Naive thymus-derived CD4-positive, alpha-beta T cell (primary cell): ENCODE results near the gene BTBD19. TPM values are rescaled to one million over a fixed set of nuclear protein-coding genes. Genes with fewer than 3 reads are reported as not detected.
A peak's percentile ranks its signal among the peaks of the same experiment; 100 is the strongest.

Source experiments
- ATAC-seq: fragments of 150-1000 bp; cut with Tn5 transposase; 2 replicates; pipeline ENCODE4 v1.10.0; 2021; ENCODE audit warnings: mild to moderate bottlenecking, moderate library complexity
- CTCF ChIA-PET: fragments of 350-600 bp; sonication (Branson Sonifier 250); formaldehyde crosslinking; loops from one replicate; lab custom pipeline; 2021; ENCODE audit warnings: antibody characterized with exemption; lab: Charles Lee
- POLR2A ChIA-PET: fragments of 350-600 bp; sonication (Branson Sonifier 250); formaldehyde crosslinking; loops from one replicate; lab custom pipeline; 2021; ENCODE audit warnings: antibody characterized with exemption, inconsistent platforms; lab: Charles Lee
- DNase-seq, 9 donors: peaks; one replicate each; pipeline versions ENCODE4 v3.0.0 to v3.0.0-alpha.2; 2020 to 2022; ENCODE audit warnings: mixed read lengths in 1 of 9
- H3K27ac ChIP-seq: one replicate; pipeline ENCODE4 v1.7.0; 2013; ENCODE audit warnings: mild to moderate bottlenecking, low read depth, low read length, moderate library complexity
- H3K27me3 ChIP-seq, 2 donors: one replicate each; pipeline ENCODE4 v1.7.0; 2013; ENCODE audit warnings: low read length in 2 of 2, mild to moderate bottlenecking in 2 of 2, moderate library complexity in 2 of 2; ENCODE audit not compliant: control insufficient read depth in 2 of 2, insufficient read depth in 2 of 2
- H3K36me3 ChIP-seq, 3 experiments: 1 replicate in 2 of 3; 2 replicates in 1 of 3; pipeline ENCODE4 v1.7.0; 2013; ENCODE audit warnings: low read length in 3 of 3, mild to moderate bottlenecking in 3 of 3, moderate library complexity in 1 of 3; ENCODE audit not compliant: insufficient read depth in 3 of 3, control insufficient read depth in 2 of 3
- H3K4me1 ChIP-seq, 2 donors: one replicate each; pipeline ENCODE4 v1.7.0; 2013; ENCODE audit warnings: low read length in 2 of 2, mild to moderate bottlenecking in 2 of 2, moderate library complexity in 1 of 2; ENCODE audit not compliant: control insufficient read depth in 2 of 2, insufficient read depth in 2 of 2
- H3K4me3 ChIP-seq: 2 replicates; pipeline ENCODE4 v1.7.0; 2013; ENCODE audit warnings: mild to moderate bottlenecking, low read length
- H3K9me3 ChIP-seq, 3 experiments: 1 replicate in 2 of 3; 2 replicates in 1 of 3; pipeline ENCODE4 v1.7.0; 2013; ENCODE audit warnings: low read length in 3 of 3; ENCODE audit not compliant: control insufficient read depth in 2 of 3
- H3K27ac Mint-ChIP-seq, 9 donors: one replicate each; pipeline ENCODE4 v1.8.0; 2020 to 2022; ENCODE audit warnings: mixed read lengths in 9 of 9, mild to moderate bottlenecking in 8 of 9, moderate library complexity in 5 of 9, inconsistent platforms in 2 of 9
- H3K27me3 Mint-ChIP-seq, 5 donors: one replicate each; pipeline ENCODE4 v1.8.0; 2021 to 2022; ENCODE audit warnings: mixed read lengths in 5 of 5, mild to moderate bottlenecking in 1 of 5
- H3K36me3 Mint-ChIP-seq, 5 donors: one replicate each; pipeline ENCODE4 v1.8.0; 2020 to 2022; ENCODE audit warnings: mixed read lengths in 5 of 5, mild to moderate bottlenecking in 3 of 5, inconsistent platforms in 1 of 5
- H3K4me1 Mint-ChIP-seq, 7 donors: one replicate each; pipeline ENCODE4 v1.8.0; 2020 to 2022; ENCODE audit warnings: mixed read lengths in 7 of 7, mild to moderate bottlenecking in 3 of 7, inconsistent platforms in 1 of 7
- H3K4me3 Mint-ChIP-seq, 10 donors: one replicate each; pipeline ENCODE4 v1.8.0; 2020 to 2022; ENCODE audit warnings: mild to moderate bottlenecking in 10 of 10, mixed read lengths in 10 of 10, moderate library complexity in 6 of 10, inconsistent platforms in 2 of 10
- H3K9me3 Mint-ChIP-seq, 11 donors: one replicate each; pipeline ENCODE4 v1.8.0; 2020 to 2022; ENCODE audit warnings: mixed read lengths in 11 of 11, mild to moderate bottlenecking in 4 of 11, inconsistent platforms in 1 of 11, moderate library complexity in 1 of 11
- intact Hi-C, 2 donors: fragments of 100-400 bp; cut with micrococcal nuclease; formaldehyde crosslinking; loops; one replicate each; pipeline ENCODE4 v1.15.1; 2023
- polyA plus RNA-seq, 2 donors: library from polyadenylated mRNA; unstranded; fragments of 300-500 nt; fragmentation: Illumina TruSeq; gene quantifications; one replicate each; pipeline ENCODE4 v1.2.3, GENCODE V29; 2021
- total RNA-seq, 6 experiments: library from RNA in 5 of 6; stranded (reverse) in 5 of 6; gene quantifications; 1 replicate in 5 of 6; 2 replicates in 1 of 6; pipeline ENCODE4 v1.2.3 and lab custom pipeline; 2021 to 2026

The BTBD19 gene
- total and polyA plus RNA-seq, 7 experiments from 2014 or later: 0.07 to 47.2 (median 12.5) TPM

DNA sequence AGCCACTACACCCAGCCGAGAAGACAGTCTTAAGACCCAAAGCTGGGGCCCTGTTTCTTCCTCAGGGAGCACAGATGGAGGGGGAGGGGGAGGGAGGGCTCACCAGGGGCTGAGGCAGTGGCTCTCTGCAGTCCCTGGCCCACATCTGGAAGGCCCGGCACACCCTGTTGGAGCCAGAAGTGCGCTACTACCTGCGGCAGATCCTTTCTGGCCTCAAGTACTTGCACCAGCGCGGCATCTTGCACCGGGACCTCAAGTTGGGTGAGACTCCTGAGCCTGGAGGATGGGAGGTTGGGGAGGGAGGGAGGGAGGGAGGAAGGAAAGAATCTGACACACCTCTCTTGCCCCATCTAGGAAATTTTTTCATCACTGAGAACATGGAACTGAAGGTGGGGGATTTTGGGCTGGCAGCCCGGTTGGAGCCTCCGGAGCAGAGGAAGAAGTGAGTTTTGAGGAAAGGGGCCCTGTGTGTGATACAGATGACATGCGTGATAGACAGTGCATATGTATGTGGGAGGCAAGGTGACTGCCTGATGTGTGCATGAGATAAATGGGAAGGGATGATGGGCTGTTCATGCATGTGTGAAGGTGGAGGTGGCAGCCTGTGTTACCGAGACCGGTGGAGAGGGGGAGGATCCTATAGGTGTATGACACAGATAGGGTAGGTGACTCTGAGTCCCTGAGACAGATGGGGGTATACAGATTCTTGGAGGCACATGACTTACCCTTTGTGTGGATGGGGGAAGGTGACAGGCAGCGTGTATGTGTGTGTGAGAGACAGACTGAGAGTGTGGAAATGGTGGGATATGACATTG lies 6.6 kb upstream of the BTBD19 start:
- no peaks in the 10 kb centered on the region for H3K27me3 Mint-ChIP-seq
- H3K4me3 ChIP-seq: peak overlapping the region; percentile 66

DNA sequence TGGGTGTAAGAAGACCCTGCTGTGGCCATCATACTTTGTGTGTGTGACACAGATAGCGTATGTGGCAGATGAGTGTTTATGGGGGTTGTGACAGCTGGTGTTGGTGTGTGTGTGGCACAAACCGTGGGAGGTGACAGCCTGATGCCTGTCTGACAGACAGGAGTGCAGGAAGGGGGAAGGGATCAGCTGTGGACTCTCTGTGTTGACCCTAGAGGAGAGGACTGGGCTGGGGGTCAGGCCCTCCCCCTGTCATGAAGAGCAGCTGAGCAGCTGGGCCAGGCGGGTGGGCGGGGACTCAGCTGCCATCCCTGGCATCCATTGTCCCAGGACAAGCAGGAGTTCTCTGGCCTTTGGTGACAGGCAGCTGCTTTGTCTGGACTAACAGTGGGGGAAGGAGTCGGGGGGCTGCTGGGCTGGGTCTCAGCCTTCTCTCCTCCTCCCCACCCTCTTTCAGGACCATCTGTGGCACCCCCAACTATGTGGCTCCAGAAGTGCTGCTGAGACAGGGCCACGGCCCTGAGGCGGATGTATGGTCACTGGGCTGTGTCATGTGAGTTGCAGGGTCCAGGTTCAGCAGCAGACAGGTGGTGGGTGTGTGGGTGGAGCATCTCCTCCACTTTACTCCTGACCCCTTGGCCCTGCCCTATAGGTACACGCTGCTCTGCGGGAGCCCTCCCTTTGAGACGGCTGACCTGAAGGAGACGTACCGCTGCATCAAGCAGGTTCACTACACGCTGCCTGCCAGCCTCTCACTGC lies 5.8 kb upstream of the BTBD19 start:
- peaks cover 27 to 36% of the 10 kb centered on the region in 2 donors for H3K4me1 ChIP-seq
- H3K4me3 Mint-ChIP-seq: peak overlapping the region; percentile 85 to 97 (median 92)
- no peaks in the 10 kb centered on the region for H3K27me3 Mint-ChIP-seq
- H3K27ac ChIP-seq: peak overlapping the region; percentile 94
- intact Hi-C loops: loop anchor here (5.0 to 10.0 kb wide), 3 partner anchors 402 to 692 kb away; partner anchors contain the start of genes TESK2 (in 2 of the 2) and ZSWIM5 (in 1 of the 2)
- H3K27ac Mint-ChIP-seq: peak overlapping the region; percentile 84 to 98 (median 93)
- ATAC-seq (no peak), DNase-seq (peak in 1 of 9 donors; percentile 11)
- H3K9me3 ChIP-seq: no peaks in the 10 kb centered on the region
- H3K27me3 ChIP-seq: no peaks in the 10 kb centered on the region
- CTCF ChIA-PET: interaction anchor here (0.6 to 3.1 kb wide), 3 partner anchors 10 to 780 kb away, joined by 3 to 44 read pairs (median 5); no protein-coding TSS in a partner anchor
- H3K9me3 Mint-ChIP-seq: peaks cover 0 to 2% (median 0%) of the 10 kb centered on the region in 11 donors
- H3K36me3 ChIP-seq: peaks cover 14 to 47% (median 18%) of the 10 kb centered on the region in 3 experiments
- H3K4me3 ChIP-seq: peak overlapping the region; percentile 66
- peaks cover 27 to 58% (median 46%) of the 10 kb centered on the region in 7 donors for H3K4me1 Mint-ChIP-seq
- POLR2A ChIA-PET: interaction anchor here (0.7 to 18.7 kb wide), 5 partner anchors 9 to 81 kb away, joined by 3 to 709 read pairs (median 4); partner anchors contain the start of genes BTBD19 and RPS8
- H3K36me3 Mint-ChIP-seq: peaks cover 11 to 45% (median 34%) of the 10 kb centered on the region in 5 donors

More for the DNA sequence above, 6.6 kb upstream of the BTBD19 start:
- no peaks in the 10 kb centered on the region for H3K9me3 ChIP-seq
- H3K27me3 ChIP-seq: no peaks in the 10 kb centered on the region
- H3K27ac ChIP-seq: peak overlapping the region; percentile 94
- Mint-ChIP-seq H3K4me3 (peak overlapping the region; percentile 85 to 97 (median 92)), H3K27ac (peak overlapping the region; percentile 84 to 98 (median 93)), H3K36me3 (peaks cover 11 to 40% (median 29%) of the 10 kb centered on the region in 5 donors), H3K4me1 (peaks cover 19 to 52% (median 38%) of the 10 kb centered on the region in 7 donors), H3K9me3 (peaks cover 0 to 2% (median 0%) of the 10 kb centered on the region in 11 donors)
- ChIA-PET POLR2A (interaction anchor here (0.6 to 18.7 kb wide), 14 partner anchors 10 to 210 kb away, joined by 3 to 709 read pairs (median 14); partner anchors contain the start of genes BEST4, BTBD19, EIF2B3 and HECTD3), CTCF (interaction anchor here (0.6 to 3.1 kb wide), 5 partner anchors 7 to 26 kb away, joined by 5 to 44 read pairs (median 11); partner anchors contain the start of genes BTBD19 and RPS8)
- peaks cover 14 to 45% (median 18%) of the 10 kb centered on the region in 3 experiments for H3K36me3 ChIP-seq
- peaks cover 19 to 28% of the 10 kb centered on the region in 2 donors for H3K4me1 ChIP-seq
- ATAC-seq (no peak), DNase-seq (peak in 4 of 9 donors; percentile 33 to 62 (median 50))
- intact Hi-C loops: loop anchor here (1.0 to 10.0 kb wide), 13 partner anchors 8 to 885 kb away; partner anchors contain the start of genes GPBP1L1 (in 2 of the 2), RNU5D-1 (in 2 of the 2), RPS8 (in 2 of the 2) and TESK2 (in 2 of the 2)

DNA sequence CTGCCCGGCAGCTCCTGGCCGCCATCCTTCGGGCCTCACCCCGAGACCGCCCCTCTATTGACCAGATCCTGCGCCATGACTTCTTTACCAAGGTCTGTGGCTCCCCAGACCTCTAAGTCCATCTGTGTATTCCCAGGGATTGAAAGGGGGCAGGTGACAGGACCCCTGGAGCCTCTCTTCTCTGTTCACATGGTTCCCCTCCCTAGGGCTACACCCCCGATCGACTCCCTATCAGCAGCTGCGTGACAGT lies 5.3 kb upstream of the BTBD19 start:
- H3K4me3 ChIP-seq: no peak overlapping the region
- no peaks in the 10 kb centered on the region for H3K27me3 Mint-ChIP-seq
- H3K36me3 Mint-ChIP-seq: peaks cover 11 to 45% (median 34%) of the 10 kb centered on the region in 5 donors
- peaks cover 32 to 41% of the 10 kb centered on the region in 2 donors for H3K4me1 ChIP-seq
- peak overlapping the region; percentile 79 to 95 (median 93) for H3K27ac Mint-ChIP-seq
- CTCF ChIA-PET: interaction anchor here (0.6 kb wide), 1 partner anchor 780 kb away, joined by 3 read pairs; no protein-coding TSS in a partner anchor
- H3K4me3 Mint-ChIP-seq: peak overlapping the region; percentile 31 to 97 (median 87)
- peak overlapping the region; percentile 94 for H3K27ac ChIP-seq
- peaks cover 30 to 63% (median 51%) of the 10 kb centered on the region in 7 donors for H3K4me1 Mint-ChIP-seq
- H3K27me3 ChIP-seq: no peaks in the 10 kb centered on the region
- H3K36me3 ChIP-seq: peaks cover 14 to 47% (median 18%) of the 10 kb centered on the region in 3 experiments
- no peak for ATAC-seq
- peaks cover 0 to 2% (median 0%) of the 10 kb centered on the region in 11 donors for H3K9me3 Mint-ChIP-seq
- no peaks in the 10 kb centered on the region for H3K9me3 ChIP-seq
- peak in 1 of 9 donors; percentile 8 for DNase-seq
- POLR2A ChIA-PET: interaction anchor here (1.1 to 18.7 kb wide), 4 partner anchors 9 to 81 kb away, joined by 3 to 709 read pairs (median 154); partner anchors contain the start of genes BTBD19 and RNU5D-1
- intact Hi-C loops: loop anchor here (5.0 to 10.0 kb wide), 3 partner anchors 402 to 692 kb away; partner anchors contain the start of genes TESK2 (in 2 of the 2) and ZSWIM5 (in 1 of the 2)

DNA sequence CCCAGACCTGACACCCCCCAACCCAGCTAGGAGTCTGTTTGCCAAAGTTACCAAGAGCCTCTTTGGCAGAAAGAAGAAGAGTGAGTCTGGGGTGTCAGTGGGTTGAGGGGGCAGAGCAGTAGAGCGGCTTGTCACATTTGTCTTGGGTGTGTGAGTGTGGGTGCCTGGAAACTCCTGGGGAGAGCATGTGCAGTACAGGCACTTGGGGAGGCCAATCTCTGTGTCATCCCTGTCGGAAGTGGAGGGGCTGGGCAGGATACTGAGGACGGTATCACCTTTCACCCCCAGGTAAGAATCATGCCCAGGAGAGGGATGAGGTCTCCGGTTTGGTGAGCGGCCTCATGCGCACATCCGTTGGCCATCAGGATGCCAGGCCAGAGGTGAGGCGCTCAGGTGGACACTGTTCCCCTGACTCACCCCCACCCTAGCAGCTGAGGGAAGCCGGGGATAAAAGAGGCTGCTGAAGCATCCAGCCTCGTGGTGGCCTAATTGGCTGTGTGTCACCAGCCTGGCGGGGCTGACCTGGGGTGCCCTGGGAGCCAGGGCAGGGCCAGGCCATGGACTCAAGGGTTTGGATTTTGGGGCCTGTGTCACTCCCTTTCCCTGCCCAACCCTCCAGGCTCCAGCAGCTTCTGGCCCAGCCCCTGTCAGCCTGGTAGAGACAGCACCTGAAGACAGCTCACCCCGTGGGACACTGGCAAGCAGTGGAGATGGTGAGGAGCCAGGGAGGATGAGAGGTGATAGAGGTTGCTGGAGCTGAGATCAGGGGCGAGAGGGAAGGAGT lies 4.8 kb upstream of the BTBD19 start:
- DNase-seq: peak in 1 of 9 donors; percentile 9

DNA sequence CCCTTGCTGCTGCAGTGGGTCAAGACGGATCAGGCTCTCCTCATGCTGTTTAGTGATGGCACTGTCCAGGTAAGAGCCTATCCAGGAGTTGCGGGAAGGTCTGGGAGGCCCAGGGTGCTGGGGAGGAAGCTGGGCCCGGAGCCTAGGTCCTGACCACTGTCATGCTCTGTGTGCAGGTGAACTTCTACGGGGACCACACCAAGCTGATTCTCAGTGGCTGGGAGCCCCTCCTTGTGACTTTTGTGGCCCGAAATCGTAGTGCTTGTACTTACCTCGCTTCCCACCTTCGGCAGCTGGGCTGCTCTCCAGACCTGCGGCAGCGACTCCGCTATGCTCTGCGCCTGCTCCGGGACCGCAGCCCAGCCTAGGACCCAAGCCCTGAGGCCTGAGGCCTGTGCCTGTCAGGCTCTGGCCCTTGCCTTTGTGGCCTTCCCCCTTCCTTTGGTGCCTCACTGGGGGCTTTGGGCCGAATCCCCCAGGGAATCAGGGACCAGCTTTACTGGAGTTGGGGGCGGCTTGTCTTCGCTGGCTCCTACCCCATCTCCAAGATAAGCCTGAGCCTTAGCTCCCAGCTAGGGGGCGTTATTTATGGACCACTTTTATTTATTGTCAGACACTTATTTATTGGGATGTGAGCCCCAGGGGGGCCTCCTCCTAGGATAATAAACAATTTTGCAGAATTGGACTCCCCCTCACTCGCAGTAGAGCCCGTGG lies 2.9 kb upstream of the BTBD19 start:
- ChIA-PET CTCF (interaction anchor here (1.1 kb wide), 1 partner anchor 21 kb away, joined by 3 read pairs; no protein-coding TSS in a partner anchor), POLR2A (interaction anchor here (0.9 to 18.7 kb wide), 5 partner anchors 10 to 206 kb away, joined by 3 to 709 read pairs (median 17); partner anchors contain the start of gene HECTD3)
- intact Hi-C loops: loop anchor here (5.0 to 10.0 kb wide), 3 partner anchors 399 to 777 kb away; partner anchors contain the start of genes TESK2 (in 2 of the 2), NASP (in 1 of the 2) and ZSWIM5 (in 1 of the 2)
- H3K36me3 ChIP-seq: peaks cover 14 to 46% (median 18%) of the 10 kb centered on the region in 3 experiments
- ATAC-seq (no peak), DNase-seq (peak in 1 of 9 donors; percentile 12)
- H3K4me3 Mint-ChIP-seq: peak overlapping the region in 9 of 10 donors; percentile 14 to 59 (median 47)
- H3K27ac Mint-ChIP-seq: peak overlapping the region; percentile 40 to 96 (median 90)
- no peaks in the 10 kb centered on the region for H3K27me3 ChIP-seq
- peaks cover 0 to 2% (median 0%) of the 10 kb centered on the region in 11 donors for H3K9me3 Mint-ChIP-seq
- no peak overlapping the region for H3K4me3 ChIP-seq
- H3K36me3 Mint-ChIP-seq: peaks cover 11 to 47% (median 34%) of the 10 kb centered on the region in 5 donors
- peaks cover 0 to 3% (median 0%) of the 10 kb centered on the region in 5 donors for H3K27me3 Mint-ChIP-seq
- H3K4me1 ChIP-seq: peaks cover 56 to 62% of the 10 kb centered on the region in 2 donors
- H3K9me3 ChIP-seq: no peaks in the 10 kb centered on the region
- peaks cover 42 to 75% (median 67%) of the 10 kb centered on the region in 7 donors for H3K4me1 Mint-ChIP-seq
- H3K27ac ChIP-seq: peak overlapping the region; percentile 91

More for the DNA sequence above, 4.8 kb upstream of the BTBD19 start:
- H3K27ac ChIP-seq: peak overlapping the region; percentile 94
- no peak overlapping the region for H3K4me3 ChIP-seq
- ATAC-seq: no peak
- Mint-ChIP-seq H3K36me3 (peaks cover 11 to 45% (median 34%) of the 10 kb centered on the region in 5 donors), H3K4me3 (peak overlapping the region; percentile 31 to 97 (median 87)), H3K27me3 (no peaks in the 10 kb centered on the region), H3K9me3 (peaks cover 0 to 2% (median 0%) of the 10 kb centered on the region in 11 donors), H3K27ac (peak overlapping the region; percentile 79 to 95 (median 93)), H3K4me1 (peaks cover 31 to 67% (median 55%) of the 10 kb centered on the region in 7 donors)
- intact Hi-C loops: loop anchor here (5.0 to 10.0 kb wide), 3 partner anchors 401 to 691 kb away; partner anchors contain the start of genes TESK2 (in 2 of the 2) and ZSWIM5 (in 1 of the 2)
- POLR2A ChIA-PET: interaction anchor here (0.9 to 18.7 kb wide), 4 partner anchors 8 to 72 kb away, joined by 3 to 709 read pairs (median 154); partner anchors contain the start of genes BTBD19 and RNU5D-1
- no peaks in the 10 kb centered on the region for H3K27me3 ChIP-seq
- CTCF ChIA-PET: no interaction called here
- H3K36me3 ChIP-seq: peaks cover 14 to 47% (median 18%) of the 10 kb centered on the region in 3 experiments
- H3K9me3 ChIP-seq: no peaks in the 10 kb centered on the region
- peaks cover 37 to 46% of the 10 kb centered on the region in 2 donors for H3K4me1 ChIP-seq
